22Rv1 (cell line): ENCODE data around the gene PAPOLB.
"Not testable (repeated sequence)": the region's sequence is repeated elsewhere in the genome, so short reads cannot be mapped to it uniquely, and the experiment has no call there.

Source experiments
- CTCF ChIP-seq: fragments of 450-650 bp; IDR thresholded peaks from 2 replicates; pipeline ENCODE4 v1.5.1; 2017; ENCODE audit warnings: mild to moderate bottlenecking
- ZFX ChIP-seq: fragments of 450-650 bp; IDR thresholded peaks from 2 replicates; pipeline ENCODE4 v1.6.1; 2017; ENCODE audit warnings: antibody characterized with exemption, borderline replicate concordance

DNA sequence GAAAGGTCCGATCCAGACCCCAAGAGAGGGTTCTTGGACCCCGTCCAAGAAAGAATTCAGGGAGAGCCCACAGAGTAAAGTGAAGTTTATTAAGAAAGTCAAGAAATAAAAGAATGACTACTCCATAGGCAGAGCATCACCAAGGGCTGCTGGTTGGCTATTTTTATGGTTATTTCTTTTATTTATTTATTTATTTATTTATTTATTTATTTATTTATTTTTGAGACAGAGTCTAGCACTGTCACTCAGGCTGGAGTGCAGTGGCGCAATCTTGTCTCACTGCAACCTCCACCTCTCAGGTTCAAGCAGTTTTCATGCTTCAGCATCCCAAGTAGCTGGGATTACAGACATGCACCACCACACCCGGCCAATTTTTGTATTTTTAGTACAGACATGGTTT, 31.4 kb upstream of the PAPOLB start:
- TF ChIP-seq CTCF, ZFX: not testable (repeated sequence)
